Measurements from ENCODE around the gene CEND1. TPM values are rescaled to one million over a fixed set of nuclear protein-coding genes. Genes with fewer than 3 reads are reported as not detected.

The CEND1 gene
- total and polyA plus RNA-seq, 2 donors (not counting 1 experiment from before 2014, with no cell fraction given) = 0.25 to 1.3 TPM

GRCh38 chr11:747158-748006 lies 42.5 kb downstream of the CEND1 start, which contains the start of gene TALDO1:
Gene TALDO1 (plus strand): TSS chr11:747464. CDS start chr11:747482, 18 bp downstream.
- Histone ChIP-seq H3K4me1 (ENCODE audit: control insufficient read depth, extremely low read depth, insufficient read depth, low read length) (no peaks in the 10 kb centered on the region), H2AFZ (ENCODE audit: low read length) (peak within 1 kb of the TSS; percentile 78), H3K27ac (ENCODE audit: insufficient read depth, low read length) (peak within 1 kb of the TSS; percentile 65), H3K4me3 (replicated peaks in 1 of 4; ENCODE audit: control extremely low read depth in 1 of 4, insufficient read depth in 1 of 4, low read depth in 3 of 4, low read length in 4 of 4) (peak within 1 kb of the TSS; percentile 58 to 86 (median 63)), H3K9me3 (ENCODE audit: control insufficient read depth, insufficient read depth, low read depth, low read length) (no peaks in the 10 kb centered on the region), H3K9ac (ENCODE audit: insufficient read depth, low read length) (peak within 1 kb of the TSS; percentile 83), H3K36me3 (ENCODE audit: control insufficient read depth, insufficient read depth, low read length) (peaks cover under 1% of the 10 kb centered on the region), H3K79me2 (ENCODE audit: control insufficient read depth, insufficient read depth, low read length) (peaks cover 41% of the 10 kb centered on the region), H3K27me3 (ENCODE audit: control insufficient read depth, insufficient read depth, low read length) (no peaks in the 10 kb centered on the region), H4K20me1 (ENCODE audit: control insufficient read depth, extremely low read depth, insufficient read depth, low read length) (no peaks in the 10 kb centered on the region), H3K4me2 (ENCODE audit: extremely low read depth, insufficient read depth, low read length) (peak within 1 kb of the TSS; percentile 96)
- TF ChIP-seq CTCF (conservative IDR thresholded peaks at IDR 0.05 in 1 of 2, IDR thresholded peaks at IDR 0.05 in 1 of 2; ENCODE audit: low read depth in 1 of 2, low read length in 2 of 2) = peak; percentile 3 to 13
- no peak for TF ChIP-seq EZH2 (IDR thresholded peaks at IDR 0.05; ENCODE audit: low read length, missing control alignments)
- peak; percentile 73 to 78 for DNase-seq (ENCODE audit: low read depth in 2 of 2)

DNA sequence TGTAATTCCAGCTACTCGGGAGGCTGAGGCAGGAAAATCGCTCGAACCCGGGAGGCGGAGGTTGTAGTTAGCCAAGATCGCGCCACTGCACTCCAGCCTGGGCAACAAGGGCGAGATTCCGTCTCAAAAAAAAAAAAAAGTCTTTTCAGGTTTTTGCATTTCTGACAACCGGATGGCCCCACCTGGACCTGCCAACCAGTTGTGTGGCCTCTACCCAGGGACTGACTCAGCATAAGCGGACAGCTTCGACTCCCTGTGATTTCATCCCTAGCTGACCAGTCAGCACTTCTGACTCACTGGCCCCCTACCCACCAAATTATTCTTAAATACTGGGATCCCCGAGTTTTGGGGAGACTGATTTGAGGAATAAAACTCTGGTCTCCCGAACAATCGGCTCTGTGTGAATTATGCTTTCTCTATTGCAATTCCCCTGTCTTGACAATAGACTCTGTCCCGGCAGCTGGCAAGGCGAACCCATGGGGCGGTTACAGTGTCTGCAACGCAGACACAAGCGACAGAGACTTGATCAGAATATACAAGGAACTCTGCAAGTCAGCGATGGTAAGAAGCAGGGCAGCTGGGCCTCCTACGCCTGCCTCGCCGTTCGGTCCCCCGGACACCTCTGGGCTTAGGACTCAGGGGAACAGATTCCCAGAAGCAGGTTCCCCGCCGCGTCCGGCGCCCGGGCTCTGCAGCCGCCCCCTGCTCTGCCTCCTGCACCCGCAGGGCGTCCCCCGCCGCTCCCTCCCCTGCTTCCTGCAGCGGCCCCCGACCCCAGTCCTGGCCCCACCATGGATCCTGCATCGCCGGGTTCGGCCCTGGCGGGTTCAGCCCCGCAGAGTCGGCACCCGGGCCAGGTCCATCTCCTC lies 43.4 kb downstream of the CEND1 start:
- Histone ChIP-seq H3K36me3 (ENCODE audit: control insufficient read depth, insufficient read depth, low read length) (no peaks in the 10 kb centered on the region), H3K4me2 (ENCODE audit: extremely low read depth, insufficient read depth, low read length) (peak overlapping the region; percentile 96), H4K20me1 (ENCODE audit: control insufficient read depth, extremely low read depth, insufficient read depth, low read length) (no peaks in the 10 kb centered on the region), H3K4me3 (replicated peaks in 1 of 4; ENCODE audit: control extremely low read depth in 1 of 4, insufficient read depth in 1 of 4, low read depth in 3 of 4, low read length in 4 of 4) (peak overlapping the region; percentile 51 to 86 (median 60)), H2AFZ (ENCODE audit: low read length) (peak overlapping the region; percentile 78), H3K27me3 (ENCODE audit: control insufficient read depth, insufficient read depth, low read length) (no peaks in the 10 kb centered on the region), H3K9me3 (ENCODE audit: control insufficient read depth, insufficient read depth, low read depth, low read length) (no peaks in the 10 kb centered on the region), H3K79me2 (ENCODE audit: control insufficient read depth, insufficient read depth, low read length) (peaks cover 36% of the 10 kb centered on the region), H3K27ac (ENCODE audit: insufficient read depth, low read length) (no peak overlapping the region), H3K9ac (ENCODE audit: insufficient read depth, low read length) (no peak overlapping the region), H3K4me1 (ENCODE audit: control insufficient read depth, extremely low read depth, insufficient read depth, low read length) (no peaks in the 10 kb centered on the region)
- TF ChIP-seq EZH2 (IDR thresholded peaks at IDR 0.05; ENCODE audit: low read length, missing control alignments) = no peak
- DNase-seq (ENCODE audit: low read depth in 2 of 2) = peak in 1 of 2 donors; percentile 45

DNA sequence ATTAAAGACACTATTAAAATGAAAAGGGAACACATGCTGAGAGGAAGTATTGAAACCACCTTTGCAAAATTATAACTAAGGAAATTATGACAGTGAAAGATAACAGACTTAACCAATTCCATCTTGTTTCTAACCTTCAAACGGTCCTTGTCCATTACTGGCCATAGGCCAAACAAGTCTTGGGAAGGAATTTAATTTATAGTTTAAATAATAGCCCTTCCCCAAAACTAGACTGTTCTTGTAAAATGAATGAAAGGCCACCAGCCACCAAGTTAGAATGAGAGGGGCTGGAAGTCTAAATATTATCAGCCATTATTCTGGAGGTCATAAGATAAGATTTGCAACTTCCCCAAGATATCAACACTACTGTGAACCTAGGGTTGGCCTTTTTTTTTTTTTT lies 44.5 kb downstream of the CEND1 start:
- TF ChIP-seq CTCF (conservative IDR thresholded peaks at IDR 0.05 in 1 of 2, IDR thresholded peaks at IDR 0.05 in 1 of 2; ENCODE audit: low read depth in 1 of 2, low read length in 2 of 2) = no peak
- no peak for TF ChIP-seq EZH2 (IDR thresholded peaks at IDR 0.05; ENCODE audit: low read length, missing control alignments)
- no peaks in the 10 kb centered on the region for H3K4me1 ChIP-seq (ENCODE audit: control insufficient read depth, extremely low read depth, insufficient read depth, low read length)

More for the DNA sequence above, 44.5 kb downstream of the CEND1 start:
- no peak overlapping the region for H3K4me2 ChIP-seq (ENCODE audit: extremely low read depth, insufficient read depth, low read length)
- H3K27ac ChIP-seq (ENCODE audit: insufficient read depth, low read length) = no peak overlapping the region
- no peaks in the 10 kb centered on the region for H3K27me3 ChIP-seq (ENCODE audit: control insufficient read depth, insufficient read depth, low read length)
- no peak for DNase-seq (ENCODE audit: low read depth in 2 of 2)
- H4K20me1 ChIP-seq (ENCODE audit: control insufficient read depth, extremely low read depth, insufficient read depth, low read length) = no peaks in the 10 kb centered on the region
- H3K9me3 ChIP-seq (ENCODE audit: control insufficient read depth, insufficient read depth, low read depth, low read length) = no peaks in the 10 kb centered on the region
- H3K79me2 ChIP-seq (ENCODE audit: control insufficient read depth, insufficient read depth, low read length) = peaks cover 29% of the 10 kb centered on the region
- H2AFZ ChIP-seq (ENCODE audit: low read length) = no peak overlapping the region
- H3K9ac ChIP-seq (ENCODE audit: insufficient read depth, low read length) = no peak overlapping the region
- H3K4me3 ChIP-seq (replicated peaks in 1 of 4; ENCODE audit: control extremely low read depth in 1 of 4, insufficient read depth in 1 of 4, low read depth in 3 of 4, low read length in 4 of 4) = no peak overlapping the region
- no peaks in the 10 kb centered on the region for H3K36me3 ChIP-seq (ENCODE audit: control insufficient read depth, insufficient read depth, low read length)
